ENCODE results near the gene CPSF4L.

Gene CPSF4L

DNA sequence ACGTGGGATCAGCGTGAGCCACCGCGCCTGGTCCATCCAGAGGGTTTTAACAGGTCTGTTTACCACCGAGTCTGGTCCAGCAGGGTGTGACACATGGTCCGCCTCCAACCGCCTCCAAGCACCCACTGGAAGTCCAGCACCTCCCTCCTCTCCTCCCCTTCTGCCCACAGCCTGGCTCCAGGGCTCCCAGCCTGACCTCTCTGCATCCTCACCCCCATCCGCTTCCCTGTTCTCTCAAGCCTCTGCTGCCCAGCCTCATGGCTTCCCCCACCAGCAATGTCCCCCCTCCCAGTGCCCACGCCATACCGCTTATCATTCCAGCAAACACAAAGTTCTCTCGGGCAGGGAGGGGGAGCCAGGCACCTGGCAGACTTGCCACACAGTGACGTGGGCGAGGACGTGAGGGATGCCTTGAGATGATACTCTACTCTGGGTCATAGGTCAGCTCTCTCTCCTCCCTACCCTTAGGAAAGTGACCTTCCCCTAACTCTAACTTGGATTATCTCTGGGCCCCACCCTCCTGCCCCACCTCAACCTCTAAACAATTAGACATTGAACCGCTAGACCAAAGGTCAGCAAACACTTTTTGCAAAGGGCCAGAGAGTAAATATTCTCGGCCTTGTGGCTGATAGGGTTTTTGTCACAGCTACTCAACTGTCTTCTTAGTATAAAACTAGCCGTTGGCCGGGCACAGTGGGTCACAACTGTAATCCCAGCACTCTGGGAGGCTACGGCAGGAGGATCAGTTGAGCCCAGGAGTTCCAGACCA is 27.0 kb upstream of the CPSF4L start:
- TF ChIP-seq CTCF (conservative IDR thresholded peaks at IDR 0.05; ENCODE audit: low read length) = no peak
- DNase-seq (ENCODE audit: low read depth) = no peak
- no peak overlapping the region for H3K4me3 ChIP-seq (ENCODE audit: low read length)

- no peak overlapping the region for H3K4me3 ChIP-seq (ENCODE audit: low read length)
- TF ChIP-seq CTCF (conservative IDR thresholded peaks at IDR 0.05; ENCODE audit: low read length) = no peak
- no peak for DNase-seq (ENCODE audit: low read depth)
Measured at GRCh38 chr17:73286863-73287296, 25.2 kb upstream of the CPSF4L start.

DNA sequence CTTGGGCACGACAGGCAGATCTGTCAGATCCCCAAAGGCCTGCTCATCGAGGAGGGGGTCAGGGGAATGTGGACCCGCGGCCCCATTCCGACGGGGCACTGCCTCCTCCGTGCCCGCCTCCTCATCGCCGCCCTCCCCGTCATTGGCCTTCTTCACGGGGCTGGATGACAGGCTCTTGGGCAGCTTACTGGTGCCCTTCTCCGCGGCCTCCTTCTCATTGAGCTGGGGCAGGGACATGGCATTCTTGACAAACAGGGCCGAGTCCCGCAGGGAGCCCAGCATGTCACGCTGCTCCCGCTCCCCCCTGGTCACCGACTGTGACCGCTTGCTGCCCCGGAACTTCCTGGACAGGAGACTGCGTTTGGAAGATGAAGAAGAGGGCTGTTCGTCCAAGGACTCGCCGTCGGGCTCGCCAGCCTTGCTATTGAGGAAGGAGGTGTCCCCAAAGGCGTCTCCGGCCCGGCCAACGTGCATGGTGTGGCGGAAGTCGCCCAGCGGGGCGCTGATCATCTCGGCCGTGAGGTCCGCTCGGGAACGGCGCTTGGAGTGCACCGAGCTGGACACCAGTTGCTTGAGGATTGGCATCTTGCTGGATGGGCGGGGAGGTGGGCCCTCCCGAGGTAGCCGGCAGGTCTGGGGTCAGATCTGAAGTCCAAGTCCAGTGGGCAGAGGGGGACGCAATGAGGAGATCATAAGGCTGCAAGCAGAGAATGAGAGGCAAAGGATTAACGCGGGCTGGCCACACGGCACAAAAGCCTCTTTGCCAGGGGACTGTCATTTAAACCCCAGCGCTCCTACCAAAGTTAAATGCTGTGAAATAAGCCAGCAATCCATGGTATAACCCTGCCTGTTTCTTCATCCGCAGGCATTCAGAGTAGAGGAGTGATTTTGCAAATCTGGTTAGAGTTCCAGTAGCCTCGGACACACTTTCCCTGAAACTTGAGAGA is 24.5 kb upstream of the CPSF4L start:
- no peak for TF ChIP-seq CTCF (conservative IDR thresholded peaks at IDR 0.05; ENCODE audit: low read length)
- no peak for DNase-seq (ENCODE audit: low read depth)
- no peak overlapping the region for H3K4me3 ChIP-seq (ENCODE audit: low read length)

DNA sequence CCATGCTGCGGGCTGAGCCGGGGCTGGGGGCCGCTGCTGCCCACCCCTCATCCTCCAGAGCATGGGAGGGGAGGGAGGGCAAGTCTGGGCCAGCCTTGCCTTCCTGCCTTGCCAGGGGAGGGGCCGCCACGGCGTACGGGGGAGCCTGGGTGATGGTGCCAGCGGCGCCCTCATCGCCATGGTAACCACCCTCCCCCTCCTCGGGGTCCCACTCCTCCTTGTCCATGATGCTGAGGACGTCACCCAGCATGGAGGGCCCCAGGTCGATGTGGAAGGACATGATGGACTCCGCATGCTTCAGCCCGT is 23.9 kb upstream of the CPSF4L start:
- no peak for TF ChIP-seq CTCF (conservative IDR thresholded peaks at IDR 0.05; ENCODE audit: low read length)
- no peak overlapping the region for H3K4me3 ChIP-seq (ENCODE audit: low read length)
- DNase-seq (ENCODE audit: low read depth) = no peak

DNA sequence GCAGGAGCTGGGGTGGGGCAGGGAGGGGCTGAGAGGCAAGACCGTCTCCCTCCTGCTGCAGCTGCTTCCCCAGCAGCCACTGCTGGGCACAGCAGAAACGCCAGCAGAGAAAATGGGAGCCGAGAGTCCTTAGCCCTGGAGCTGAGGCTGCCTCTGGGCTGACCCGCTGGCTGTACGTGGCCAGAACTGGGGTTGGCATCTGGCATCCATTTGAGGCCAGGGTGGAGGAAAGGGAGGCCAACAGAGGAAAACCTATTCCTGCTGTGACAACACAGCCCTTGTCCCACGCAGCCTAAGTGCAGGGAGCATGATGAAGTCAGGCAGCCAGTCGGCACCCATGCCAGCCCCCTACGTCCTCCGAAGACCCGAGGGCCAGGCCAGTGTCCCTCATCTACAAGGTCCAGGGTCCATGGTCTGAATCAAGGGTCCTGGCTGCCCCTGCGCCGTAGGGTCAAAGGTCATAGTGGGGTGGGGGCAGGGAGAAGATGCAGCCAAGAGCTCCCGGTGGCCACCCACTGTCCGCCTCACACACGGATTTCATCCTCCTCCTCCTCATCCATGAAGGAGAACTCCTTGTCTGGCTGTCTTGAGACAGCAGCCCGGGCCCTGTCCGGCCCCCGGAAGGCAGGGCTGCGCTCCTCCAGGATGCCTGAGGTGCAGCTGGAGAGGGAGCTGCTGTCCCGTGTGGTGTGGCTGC is 23.4 kb upstream of the CPSF4L start:
- no peak overlapping the region for H3K4me3 ChIP-seq (ENCODE audit: low read length)
- DNase-seq (ENCODE audit: low read depth) = no peak
- TF ChIP-seq CTCF (conservative IDR thresholded peaks at IDR 0.05; ENCODE audit: low read length) = no peak

- DNase-seq (ENCODE audit: low read depth) = no peak
- no peak for TF ChIP-seq CTCF (conservative IDR thresholded peaks at IDR 0.05; ENCODE audit: low read length)
- no peak overlapping the region for H3K4me3 ChIP-seq (ENCODE audit: low read length)
Measured at GRCh38 chr17:73284354-73284753, 22.7 kb upstream of the CPSF4L start.

Measured in AG10803 (cell line).